MG63 (cell line): ENCODE results near the gene ARHGAP25. TPM values are rescaled to one million over a fixed set of nuclear protein-coding genes. Genes with fewer than 3 reads are reported as not detected.

Experiments used
- DNase-seq: peaks from one replicate; pipeline ENCODE4 v3.0.0-alpha.2; 2020
- H3K27me3 ChIP-seq: fragments of 250-450 bp; sonication (Bioruptor Pico); 2 replicates; pipeline ENCODE4 v1.5.1; 2020; ENCODE audit warnings: mild to moderate bottlenecking, moderate library complexity
- H3K36me3 ChIP-seq: fragments of 250-450 bp; sonication (Bioruptor Pico); 2 replicates; pipeline ENCODE4 v1.5.1; 2020; ENCODE audit warnings: mild to moderate bottlenecking, moderate library complexity
- H3K4me3 ChIP-seq: fragments of 250-450 bp; sonication (Bioruptor Pico); 2 replicates; pipeline ENCODE4 v1.5.1; 2020; ENCODE audit warnings: mild to moderate bottlenecking, moderate library complexity
- H3K9me3 ChIP-seq: fragments of 250-450 bp; sonication (Bioruptor Pico); 2 replicates; pipeline ENCODE4 v1.5.1; 2020; ENCODE audit warnings: mild to moderate bottlenecking, moderate library complexity
- total RNA-seq: library from RNA; depleted of rRNA; stranded (reverse); fragments of >200 nt; shearing (Covaris generic); gene quantifications from 2 replicates; pipeline ENCODE4 v1.2.3, GENCODE V29; 2014; ENCODE audit warnings: low replicate concordance

ARHGAP25 gene
- total RNA-seq, 1 experiment from 2014 or later = not detected

GRCh38 chr2:68847751-68848150 lies 113.1 kb downstream of the ARHGAP25 start:
- no peak overlapping the region for H3K4me3 ChIP-seq
- DNase-seq = no peak
- no peaks in the 10 kb centered on the region for H3K27me3 ChIP-seq
- no peaks in the 10 kb centered on the region for H3K9me3 ChIP-seq
- H3K36me3 ChIP-seq = no peaks in the 10 kb centered on the region

- DNase-seq = peak; percentile 60
- H3K9me3 ChIP-seq = no peaks in the 10 kb centered on the region
- no peak overlapping the region for H3K4me3 ChIP-seq
- H3K27me3 ChIP-seq = no peaks in the 10 kb centered on the region
- H3K36me3 ChIP-seq = no peaks in the 10 kb centered on the region
Measured at GRCh38 chr2:68849579-68850030, 115.0 kb downstream of the ARHGAP25 start.

- Histone ChIP-seq H3K36me3 (no peaks in the 10 kb centered on the region), H3K9me3 (no peaks in the 10 kb centered on the region), H3K4me3 (no peak overlapping the region), H3K27me3 (no peaks in the 10 kb centered on the region)
- DNase-seq = no peak
Measured at GRCh38 chr2:68850524-68850923, 115.9 kb downstream of the ARHGAP25 start.

- peak; percentile 77 for DNase-seq
- Histone ChIP-seq H3K27me3 (no peaks in the 10 kb centered on the region), H3K4me3 (no peak overlapping the region), H3K36me3 (no peaks in the 10 kb centered on the region), H3K9me3 (no peaks in the 10 kb centered on the region)
Measured at GRCh38 chr2:68853035-68853434, 118.4 kb downstream of the ARHGAP25 start.

- no peaks in the 10 kb centered on the region for H3K27me3 ChIP-seq
- DNase-seq = no peak
- no peaks in the 10 kb centered on the region for H3K9me3 ChIP-seq
- no peaks in the 10 kb centered on the region for H3K36me3 ChIP-seq
- no peak overlapping the region for H3K4me3 ChIP-seq
Measured at GRCh38 chr2:68853915-68854314, 119.3 kb downstream of the ARHGAP25 start.

GRCh38 chr2:68854476-68854875 lies 119.9 kb downstream of the ARHGAP25 start:
- no peaks in the 10 kb centered on the region for H3K36me3 ChIP-seq
- no peaks in the 10 kb centered on the region for H3K27me3 ChIP-seq
- H3K9me3 ChIP-seq = no peaks in the 10 kb centered on the region
- H3K4me3 ChIP-seq = no peak overlapping the region
- no peak for DNase-seq

GRCh38 chr2:68855550-68855949 lies 120.9 kb downstream of the ARHGAP25 start:
- no peaks in the 10 kb centered on the region for H3K27me3 ChIP-seq
- no peak for DNase-seq

GRCh38 chr2:68857202-68857845 lies 122.7 kb downstream of the ARHGAP25 start:
- Histone ChIP-seq H3K36me3 (no peaks in the 10 kb centered on the region), H3K27me3 (no peaks in the 10 kb centered on the region)

More at GRCh38 chr2:68855550-68855949, 120.9 kb downstream of the ARHGAP25 start:
- Histone ChIP-seq H3K9me3 (peaks cover 2% of the 10 kb centered on the region; the same call in 1 of the 2 replicates), H3K4me3 (no peak overlapping the region), H3K36me3 (no peaks in the 10 kb centered on the region)

GRCh38 chr2:68857855-68858456 lies 123.3 kb downstream of the ARHGAP25 start:
- Histone ChIP-seq H3K27me3 (no peaks in the 10 kb centered on the region), H3K36me3 (no peaks in the 10 kb centered on the region), H3K4me3 (no peak overlapping the region), H3K9me3 (peaks cover 2% of the 10 kb centered on the region; the same call in 1 of the 2 replicates)
- no peak for DNase-seq

More at GRCh38 chr2:68857202-68857845, 122.7 kb downstream of the ARHGAP25 start:
- Histone ChIP-seq H3K4me3 (no peak overlapping the region), H3K9me3 (peaks cover 2% of the 10 kb centered on the region; the same call in 1 of the 2 replicates)
- no peak for DNase-seq

GRCh38 chr2:68860111-68860510 lies 125.5 kb downstream of the ARHGAP25 start:
- Histone ChIP-seq H3K9me3 (peaks cover 2% of the 10 kb centered on the region; the same call in 1 of the 2 replicates), H3K27me3 (no peaks in the 10 kb centered on the region), H3K4me3 (no peak overlapping the region), H3K36me3 (no peaks in the 10 kb centered on the region)
- DNase-seq = no peak

GRCh38 chr2:68861330-68861729 lies 126.7 kb downstream of the ARHGAP25 start:
- Histone ChIP-seq H3K36me3 (no peaks in the 10 kb centered on the region), H3K9me3 (peaks cover 2% of the 10 kb centered on the region; the same call in 1 of the 2 replicates), H3K27me3 (no peaks in the 10 kb centered on the region), H3K4me3 (no peak overlapping the region)
- no peak for DNase-seq

GRCh38 chr2:68862889-68863288 lies 128.3 kb downstream of the ARHGAP25 start:
- Histone ChIP-seq H3K4me3 (no peak overlapping the region), H3K36me3 (no peaks in the 10 kb centered on the region), H3K9me3 (peaks cover 2% of the 10 kb centered on the region; the same call in 1 of the 2 replicates), H3K27me3 (no peaks in the 10 kb centered on the region)
- DNase-seq = no peak

- H3K9me3 ChIP-seq = peaks cover 2% of the 10 kb centered on the region; the same call in 1 of the 2 replicates
- no peak for DNase-seq
- no peaks in the 10 kb centered on the region for H3K36me3 ChIP-seq
- H3K27me3 ChIP-seq = no peaks in the 10 kb centered on the region
- H3K4me3 ChIP-seq = no peak overlapping the region
Measured at GRCh38 chr2:68863996-68864395, 129.4 kb downstream of the ARHGAP25 start.

GRCh38 chr2:68865108-68865507 lies 130.5 kb downstream of the ARHGAP25 start:
- H3K36me3 ChIP-seq = no peaks in the 10 kb centered on the region
- no peaks in the 10 kb centered on the region for H3K27me3 ChIP-seq
- no peak overlapping the region for H3K4me3 ChIP-seq
- no peak for DNase-seq
- H3K9me3 ChIP-seq = no peaks in the 10 kb centered on the region

- no peak overlapping the region for H3K4me3 ChIP-seq
- no peak for DNase-seq
- H3K36me3 ChIP-seq = no peaks in the 10 kb centered on the region
- H3K27me3 ChIP-seq = no peaks in the 10 kb centered on the region
- H3K9me3 ChIP-seq = no peaks in the 10 kb centered on the region
Measured at GRCh38 chr2:68870215-68870614, 135.6 kb downstream of the ARHGAP25 start.

- Histone ChIP-seq H3K9me3 (no peaks in the 10 kb centered on the region), H3K4me3 (no peak within 1 kb of the TSS), H3K27me3 (no peaks in the 10 kb centered on the region), H3K36me3 (no peaks in the 10 kb centered on the region)
- DNase-seq = no peak
Measured at GRCh38 chr2:68871159-68871764, 136.7 kb downstream of the ARHGAP25 start, which contains the start of gene BMP10. TSS of gene BMP10 (minus strand) at chr2:68871397. CDS start at chr2:68871358, 39 bp downstream.
